IPS-18a (cell line): ENCODE results near the gene KRTAP12-2.
"Not testable (repeated sequence)": the region's sequence is repeated elsewhere in the genome, so short reads cannot be mapped to it uniquely, and the experiment has no call there.

ENCODE experiments used
- H3K27ac ChIP-seq: one replicate; pipeline ENCODE4 v1.5.1; 2013; ENCODE audit warnings: low read length
- H3K27me3 ChIP-seq: one replicate; pipeline ENCODE4 v1.6.1; 2013; ENCODE audit warnings: mild to moderate bottlenecking, low read length; ENCODE audit not compliant: control insufficient read depth, insufficient read depth
- H3K36me3 ChIP-seq: one replicate; pipeline ENCODE4 v1.6.1; 2013; ENCODE audit warnings: low read depth, low read length; ENCODE audit not compliant: control insufficient read depth
- H3K4me1 ChIP-seq: one replicate; pipeline ENCODE4 v1.6.1; 2013; ENCODE audit warnings: low read depth, low read length; ENCODE audit not compliant: control insufficient read depth
- H3K4me3 ChIP-seq: one replicate; pipeline ENCODE4 v1.5.1; 2013; ENCODE audit warnings: low read length
- H3K9ac ChIP-seq: one replicate; pipeline ENCODE4 v1.6.1; 2013; ENCODE audit warnings: mild to moderate bottlenecking, low read length, moderate library complexity
- H3K9me3 ChIP-seq: one replicate; pipeline ENCODE4 v1.6.1; 2013; ENCODE audit warnings: low read depth, low read length; ENCODE audit not compliant: control insufficient read depth

The KRTAP12-2 gene

GRCh38 chr21:44653656-44654575, 12.8 kb downstream of the KRTAP12-2 start:
- Histone ChIP-seq H3K27ac (no peak overlapping the region), H3K9ac (no peak overlapping the region), H3K4me3 (no peak overlapping the region), H3K9me3 (no peaks in the 10 kb centered on the region), H3K4me1 (peaks cover 5% of the 10 kb centered on the region), H3K36me3 (no peaks in the 10 kb centered on the region), H3K27me3 (no peaks in the 10 kb centered on the region)

GRCh38 chr21:44653123-44653522, 13.6 kb downstream of the KRTAP12-2 start:
- Histone ChIP-seq H3K9ac (no peak overlapping the region), H3K27me3 (no peaks in the 10 kb centered on the region), H3K9me3 (no peaks in the 10 kb centered on the region), H3K27ac (no peak overlapping the region), H3K4me1 (no peaks in the 10 kb centered on the region), H3K36me3 (no peaks in the 10 kb centered on the region), H3K4me3 (no peak overlapping the region)

GRCh38 chr21:44650973-44651675, 15.6 kb downstream of the KRTAP12-2 start:
- Histone ChIP-seq H3K4me3 (no peak overlapping the region), H3K27me3 (no peaks in the 10 kb centered on the region), H3K36me3 (no peaks in the 10 kb centered on the region), H3K9ac (no peak overlapping the region), H3K4me1 (peaks cover 4% of the 10 kb centered on the region), H3K27ac (no peak overlapping the region), H3K9me3 (no peaks in the 10 kb centered on the region)

GRCh38 chr21:44650265-44650972, 16.3 kb downstream of the KRTAP12-2 start:
- H3K4me1 ChIP-seq: peaks cover 4% of the 10 kb centered on the region
- no peak overlapping the region for H3K4me3 ChIP-seq
- H3K27ac ChIP-seq: no peak overlapping the region
- no peaks in the 10 kb centered on the region for H3K27me3 ChIP-seq
- H3K36me3 ChIP-seq: no peaks in the 10 kb centered on the region
- H3K9ac ChIP-seq: no peak overlapping the region
- no peaks in the 10 kb centered on the region for H3K9me3 ChIP-seq

GRCh38 chr21:44649521-44650100, 17.1 kb downstream of the KRTAP12-2 start:
- Histone ChIP-seq H3K27ac (no peak overlapping the region), H3K9me3 (peaks cover 6% of the 10 kb centered on the region), H3K4me1 (peaks cover 4% of the 10 kb centered on the region), H3K36me3 (no peaks in the 10 kb centered on the region), H3K27me3 (no peaks in the 10 kb centered on the region), H3K9ac (no peak overlapping the region), H3K4me3 (no peak overlapping the region)

GRCh38 chr21:44648557-44649311, 18.0 kb downstream of the KRTAP12-2 start:
- peaks cover 10% of the 10 kb centered on the region for H3K9me3 ChIP-seq
- no peaks in the 10 kb centered on the region for H3K36me3 ChIP-seq
- H3K27me3 ChIP-seq: no peaks in the 10 kb centered on the region

GRCh38 chr21:44647222-44647552, 19.5 kb downstream of the KRTAP12-2 start:
- H3K9ac ChIP-seq: no peak overlapping the region
- H3K4me1 ChIP-seq: peaks cover 4% of the 10 kb centered on the region
- H3K4me3 ChIP-seq: no peak overlapping the region
- peaks cover 10% of the 10 kb centered on the region for H3K9me3 ChIP-seq
- H3K27ac ChIP-seq: no peak overlapping the region
- no peaks in the 10 kb centered on the region for H3K36me3 ChIP-seq
- no peaks in the 10 kb centered on the region for H3K27me3 ChIP-seq

More at GRCh38 chr21:44648557-44649311, 18.0 kb downstream of the KRTAP12-2 start:
- H3K9ac ChIP-seq: no peak overlapping the region
- no peak overlapping the region for H3K27ac ChIP-seq
- peaks cover 4% of the 10 kb centered on the region for H3K4me1 ChIP-seq
- H3K4me3 ChIP-seq: no peak overlapping the region

GRCh38 chr21:44646366-44647221, 20.1 kb downstream of the KRTAP12-2 start, which contains the start of gene KRTAP10-11:
TSS of gene KRTAP10-11 (plus strand) at chr21:44646414. CDS start at chr21:44646459, 45 bp downstream.
- not testable (repeated sequence) for H3K4me1 ChIP-seq, H3K36me3 ChIP-seq, H3K27ac ChIP-seq, H3K27me3 ChIP-seq, H3K4me3 ChIP-seq, H3K9ac ChIP-seq
- peaks cover 10% of the 10 kb centered on the region for H3K9me3 ChIP-seq

- Histone ChIP-seq H3K27me3 (no peaks in the 10 kb centered on the region), H3K9me3 (peaks cover 10% of the 10 kb centered on the region), H3K36me3 (no peaks in the 10 kb centered on the region), H3K4me3 (no peak overlapping the region), H3K4me1 (peaks cover 4% of the 10 kb centered on the region), H3K9ac (no peak overlapping the region), H3K27ac (no peak overlapping the region)
Measured at GRCh38 chr21:44644878-44645277, 21.8 kb downstream of the KRTAP12-2 start.

GRCh38 chr21:44643741-44644310, 22.9 kb downstream of the KRTAP12-2 start:
- H3K9ac ChIP-seq: no peak overlapping the region
- peaks cover 10% of the 10 kb centered on the region for H3K9me3 ChIP-seq
- H3K4me1 ChIP-seq: peaks cover 4% of the 10 kb centered on the region
- no peaks in the 10 kb centered on the region for H3K36me3 ChIP-seq
- no peaks in the 10 kb centered on the region for H3K27me3 ChIP-seq
- H3K27ac ChIP-seq: no peak overlapping the region
- H3K4me3 ChIP-seq: no peak overlapping the region
